NCI-H1930 (cell line): ENCODE results near the gene PTGFRN.

Source experiments
- DNase-seq, 2 experiments: peaks; one replicate each; lab custom pipeline; 2025; lab: John Stamatoyannopoulos, UW

Gene PTGFRN

DNA sequence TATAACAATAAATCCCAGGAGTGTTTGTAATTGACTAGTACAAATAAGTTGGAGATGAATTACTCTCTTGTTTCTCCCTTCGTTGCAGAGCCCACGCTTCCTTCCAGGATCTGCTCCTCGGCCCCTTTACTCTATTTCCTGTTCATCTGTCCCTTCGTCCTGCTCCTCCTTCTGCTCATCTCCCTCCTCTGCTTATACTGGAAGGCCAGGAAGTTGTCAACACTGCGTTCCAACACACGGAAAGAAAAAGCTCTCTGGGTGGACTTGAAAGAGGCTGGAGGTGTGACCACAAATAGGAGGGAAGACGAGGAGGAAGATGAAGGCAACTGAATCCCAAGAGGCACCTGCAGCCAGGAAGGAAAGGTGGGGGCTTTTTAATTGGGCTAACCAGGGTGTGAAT is 124.1 kb downstream of the PTGFRN start:
- no peak for DNase-seq

DNA sequence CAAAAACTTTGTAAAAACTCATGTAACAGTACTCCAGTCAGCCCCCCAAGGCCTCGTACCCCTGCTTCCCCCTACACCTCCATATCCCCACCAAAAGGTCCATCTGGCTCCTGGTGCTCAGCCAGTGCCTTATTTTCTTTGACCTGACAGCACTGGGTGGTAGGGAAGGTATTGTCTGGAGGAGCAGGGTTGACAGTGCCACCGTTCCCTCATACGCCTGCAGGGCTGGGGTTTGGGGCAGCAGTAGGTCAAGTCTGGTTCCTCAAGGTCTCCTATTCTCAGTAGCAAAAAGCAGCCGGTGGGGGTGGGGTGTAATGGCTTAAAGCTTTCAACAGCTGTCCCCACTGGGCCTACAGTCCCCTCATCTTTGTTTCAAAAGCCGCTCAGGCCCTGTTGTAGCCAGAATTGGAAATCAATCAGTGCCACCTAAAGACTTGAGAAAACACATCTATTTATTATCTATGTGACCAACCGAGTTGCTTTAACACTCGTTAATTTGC is 125.1 kb downstream of the PTGFRN start:
- no peak for DNase-seq

DNA sequence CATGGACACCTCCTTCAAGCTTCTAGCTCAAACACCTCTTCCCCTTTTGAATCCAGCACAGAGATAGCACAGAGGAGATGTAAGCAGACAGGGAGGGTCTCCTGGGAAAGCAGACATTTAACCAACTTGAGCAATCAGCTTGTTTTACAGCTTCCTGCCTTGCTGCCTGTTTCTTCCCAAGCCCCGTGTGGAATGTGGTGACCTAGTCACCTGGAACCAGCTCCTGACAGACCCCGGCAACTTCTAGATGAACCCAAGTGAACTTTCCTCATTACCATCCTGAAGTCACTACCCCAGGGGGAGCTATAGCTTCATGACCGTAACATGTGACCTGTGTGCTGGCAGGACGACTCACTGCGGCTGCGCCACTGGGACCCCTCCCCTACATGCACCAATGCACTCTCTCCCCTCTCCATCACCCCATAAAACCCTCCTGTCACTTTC is 126.3 kb downstream of the PTGFRN start:
- DNase-seq = no peak

DNA sequence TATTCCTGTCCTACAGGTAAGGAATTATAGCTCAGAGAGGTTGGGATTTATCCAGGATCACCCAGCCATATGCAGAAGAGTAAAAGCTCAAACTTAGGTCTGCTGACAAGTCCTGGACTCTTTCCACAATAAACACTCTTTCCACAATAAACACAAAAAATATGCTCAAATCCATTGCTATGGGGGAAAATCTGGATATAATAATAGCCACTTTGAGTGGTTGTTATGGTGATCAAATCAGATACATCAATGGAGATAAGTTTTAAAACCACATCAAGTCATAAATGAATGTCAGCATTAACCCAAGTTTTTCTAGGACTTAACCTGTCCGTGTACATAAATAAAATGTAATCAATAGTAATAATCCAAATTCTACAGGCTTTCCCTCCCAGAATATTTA is 128.1 kb downstream of the PTGFRN start:
- DNase-seq = no peak

DNA sequence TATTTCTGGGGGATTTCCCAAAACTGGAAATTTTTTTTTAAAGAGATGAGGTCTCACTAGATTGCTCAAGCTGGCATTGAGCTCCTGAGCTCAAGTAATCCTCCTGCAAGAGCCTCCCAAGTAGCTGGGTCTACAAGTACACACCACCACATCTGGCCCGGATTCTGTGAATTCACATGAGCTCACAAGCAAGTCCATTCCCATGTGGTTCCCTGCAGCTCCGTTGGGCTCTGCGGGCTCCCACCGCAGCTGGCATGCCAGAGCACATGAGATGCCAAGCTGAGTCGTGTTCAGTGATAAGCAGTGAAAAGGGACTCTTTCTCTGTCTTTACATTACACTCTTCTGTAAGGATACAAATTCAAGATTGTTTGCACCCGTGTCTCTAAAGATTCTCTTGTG is 128.5 kb downstream of the PTGFRN start:
- no peak for DNase-seq
